AG04450 (cell line): Measurements from ENCODE around the gene NFIC. TPM values are rescaled to one million over a fixed set of nuclear protein-coding genes. Genes with fewer than 3 reads are reported as not detected.
A peak's percentile ranks its signal among the peaks of the same experiment; 100 is the strongest.

ENCODE experiments used
- CTCF ChIA-PET: fragments of 300-600, 350-600 bp; formaldehyde crosslinking; extraction: SDS; loops from one replicate; lab custom pipeline; 2022; ENCODE audit warnings: antibody characterized with exemption, inconsistent platforms; lab: Charles Lee
- POLR2A ChIA-PET: fragments of 350-600 bp; formaldehyde crosslinking; extraction: SDS; loops from one replicate; lab custom pipeline; 2021; ENCODE audit warnings: antibody characterized with exemption, inconsistent platforms; lab: Yijun Ruan, JAX
- DNase-seq: peaks from one replicate; pipeline ENCODE4 v3.0.0-alpha.2; 2011; ENCODE audit warnings: low read depth, low spot score
- H3K27ac ChIP-seq: one replicate; pipeline ENCODE4 v1.5.1; 2012; ENCODE audit warnings: low read depth, low read length, control low read depth
- H3K27me3 ChIP-seq: one replicate; pipeline ENCODE4 v1.6.0; 2012; ENCODE audit warnings: low read length; ENCODE audit not compliant: control insufficient read depth, insufficient read depth
- H3K4me3 ChIP-seq: 2 replicates; pipeline ENCODE4 v1.5.1; 2011; ENCODE audit warnings: mild to moderate bottlenecking, low read depth, low read length, control low read depth
- H3K9me3 ChIP-seq: 2 replicates; pipeline ENCODE4 v1.5.1; 2012; ENCODE audit warnings: low read length; ENCODE audit not compliant: control insufficient read depth, insufficient read depth
- CTCF ChIP-seq: IDR thresholded peaks from 2 replicates; pipeline ENCODE4 v1.5.1; 2011; ENCODE audit warnings: low read depth, low read length, control low read depth, inconsistent platforms
- polyA plus RNA-seq: library from polyadenylated mRNA; depleted of rRNA; stranded (reverse); fragments of >200 nt; gene quantifications from 2 replicates; pipeline ENCODE4 v1.2.3, GENCODE V29; 2011

The NFIC gene
- polyA plus RNA-seq, 1 experiment, result 3.9 TPM

- Histone ChIP-seq H3K4me3 (peak overlapping the region; percentile 71), H3K27ac (no peak overlapping the region), H3K27me3 (peaks cover 2% of the 10 kb centered on the region), H3K9me3 (peaks cover 5% of the 10 kb centered on the region)
- ChIA-PET CTCF (no interaction called here), POLR2A (no interaction called here)
- no peak for DNase-seq
- TF ChIP-seq CTCF, result no peak
These were observed 7.1 kb upstream of the NFIC start for GRCh38 chr19:3359015-3359918.

- CTCF ChIA-PET, result no interaction called here
These were observed 6.4 kb upstream of the NFIC start for GRCh38 chr19:3359919-3360420.

DNA sequence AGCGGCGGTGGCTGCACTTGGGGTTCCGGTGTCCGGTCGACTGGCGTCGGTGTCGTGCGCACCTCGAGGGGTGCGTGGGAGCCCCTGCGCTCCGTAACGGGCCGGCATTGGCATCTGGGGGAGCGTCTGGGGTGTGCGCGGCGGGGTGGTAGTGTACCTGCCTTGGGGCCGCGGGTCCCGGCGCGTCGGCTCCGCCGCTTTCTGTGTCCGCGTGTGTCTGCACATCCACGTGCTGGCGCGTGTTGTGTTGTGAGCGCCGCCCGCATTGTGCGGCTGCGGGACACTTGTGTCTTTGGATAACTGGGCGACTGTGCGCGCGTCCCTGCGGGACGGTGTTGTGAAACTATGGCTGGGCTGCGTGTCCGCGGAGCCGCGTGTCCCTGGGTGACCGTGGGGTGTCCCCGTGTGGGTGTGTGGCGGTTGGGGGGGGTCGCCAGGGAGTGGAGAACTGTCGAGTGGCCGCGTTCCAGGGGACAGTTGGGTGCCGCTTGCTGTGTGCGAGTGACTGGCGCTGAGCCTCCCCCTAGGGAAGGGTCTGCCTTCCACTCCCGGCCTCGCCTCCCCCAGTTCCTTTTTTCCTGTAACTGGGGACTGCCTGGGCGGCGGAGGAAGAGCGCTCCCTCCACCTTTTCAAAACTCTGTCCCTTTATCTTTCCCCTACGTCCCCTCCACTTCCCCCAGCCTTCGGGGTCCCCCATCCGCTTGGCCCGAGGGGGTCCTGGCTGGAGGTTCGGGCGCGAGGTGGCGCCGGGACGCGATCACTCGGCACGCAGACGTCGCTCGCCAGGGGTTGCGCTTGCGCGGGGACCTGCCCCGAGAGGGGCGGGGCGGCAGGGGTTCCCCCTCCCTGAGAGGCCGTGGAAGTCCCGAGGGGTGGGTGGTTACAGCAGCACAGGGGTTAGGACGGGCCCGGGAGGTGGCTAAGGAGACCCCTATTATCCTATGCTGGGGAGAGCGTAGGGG is 5.7 kb upstream of the NFIC start:
- ChIA-PET CTCF (no interaction called here), POLR2A (no interaction called here)
- H3K4me3 ChIP-seq, result peak overlapping the region; percentile 71
- DNase-seq, result no peak
- H3K27ac ChIP-seq, result peak overlapping the region; percentile 11
- H3K9me3 ChIP-seq, result no peaks in the 10 kb centered on the region; the same call in 1 of the 2 replicates
- no peak for TF ChIP-seq CTCF
- peaks cover 2% of the 10 kb centered on the region for H3K27me3 ChIP-seq

More at GRCh38 chr19:3359919-3360420, 6.4 kb upstream of the NFIC start:
- no peak for DNase-seq
- H3K9me3 ChIP-seq, result no peaks in the 10 kb centered on the region; the same call in 1 of the 2 replicates
- H3K4me3 ChIP-seq, result peak overlapping the region; percentile 71
- TF ChIP-seq CTCF, result no peak
- POLR2A ChIA-PET, result no interaction called here
- H3K27ac ChIP-seq, result no peak overlapping the region
- H3K27me3 ChIP-seq, result peaks cover 2% of the 10 kb centered on the region

DNA sequence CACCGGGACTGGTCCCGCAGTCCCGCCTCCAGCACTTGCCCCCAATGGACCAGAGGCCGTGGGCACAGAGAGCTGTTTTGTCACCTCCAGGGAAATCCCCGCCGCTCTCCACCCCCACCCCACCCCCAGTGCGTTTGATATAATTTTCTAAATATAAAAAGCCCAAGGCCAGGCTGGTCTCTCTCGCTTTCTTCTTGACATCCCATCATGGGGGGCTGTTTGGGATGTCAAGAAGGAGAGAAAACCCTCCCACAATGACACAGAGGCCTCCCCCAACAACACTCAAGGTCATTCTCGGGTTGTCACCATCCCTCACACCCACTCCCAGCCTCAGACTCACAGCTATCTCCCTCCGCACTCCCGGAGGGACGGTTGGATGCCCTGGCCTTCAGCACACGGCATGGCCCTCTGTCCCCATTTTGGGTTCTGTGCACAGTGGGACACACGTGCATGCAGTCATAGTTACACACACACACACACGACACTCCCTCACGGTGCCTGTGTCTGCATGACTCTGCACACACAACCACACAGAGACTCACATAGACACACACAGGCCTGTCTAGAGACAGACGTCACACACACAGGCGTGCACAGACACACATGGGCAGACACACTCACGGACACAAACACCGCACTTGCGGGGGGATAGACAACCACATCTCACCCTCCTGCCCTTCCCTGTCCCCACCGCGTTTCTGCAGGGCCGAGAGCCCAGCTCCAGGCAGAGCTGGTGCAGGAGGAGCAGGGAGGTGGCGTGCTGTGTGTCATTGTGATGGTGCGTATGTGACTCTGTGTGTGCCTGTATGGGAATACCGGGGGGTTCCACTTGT is 4.8 kb upstream of the NFIC start:
- DNase-seq, result no peak
- Histone ChIP-seq H3K27ac (peak overlapping the region; percentile 31), H3K9me3 (no peaks in the 10 kb centered on the region; the same call in 1 of the 2 replicates), H3K4me3 (peak overlapping the region; percentile 71), H3K27me3 (peaks cover 2% of the 10 kb centered on the region)
- TF ChIP-seq CTCF, result no peak
- ChIA-PET CTCF (no interaction called here), POLR2A (no interaction called here)
